HG03103 (cell line): Measurements from ENCODE around the gene THBS4.

Experiments used
- ATAC-seq: cut with Tn5 transposase; IDR thresholded peaks from one replicate; pipeline ENCODE4 v1.9.1; 2021; ENCODE audit warnings: low read depth; ENCODE audit not compliant: unreplicated experiment

Gene THBS4

GRCh38 chr5:80042330-80042729, 7.2 kb downstream of the THBS4 start:
- ATAC-seq: no peak

GRCh38 chr5:80043187-80043586, 8.0 kb downstream of the THBS4 start:
- ATAC-seq: no peak

DNA sequence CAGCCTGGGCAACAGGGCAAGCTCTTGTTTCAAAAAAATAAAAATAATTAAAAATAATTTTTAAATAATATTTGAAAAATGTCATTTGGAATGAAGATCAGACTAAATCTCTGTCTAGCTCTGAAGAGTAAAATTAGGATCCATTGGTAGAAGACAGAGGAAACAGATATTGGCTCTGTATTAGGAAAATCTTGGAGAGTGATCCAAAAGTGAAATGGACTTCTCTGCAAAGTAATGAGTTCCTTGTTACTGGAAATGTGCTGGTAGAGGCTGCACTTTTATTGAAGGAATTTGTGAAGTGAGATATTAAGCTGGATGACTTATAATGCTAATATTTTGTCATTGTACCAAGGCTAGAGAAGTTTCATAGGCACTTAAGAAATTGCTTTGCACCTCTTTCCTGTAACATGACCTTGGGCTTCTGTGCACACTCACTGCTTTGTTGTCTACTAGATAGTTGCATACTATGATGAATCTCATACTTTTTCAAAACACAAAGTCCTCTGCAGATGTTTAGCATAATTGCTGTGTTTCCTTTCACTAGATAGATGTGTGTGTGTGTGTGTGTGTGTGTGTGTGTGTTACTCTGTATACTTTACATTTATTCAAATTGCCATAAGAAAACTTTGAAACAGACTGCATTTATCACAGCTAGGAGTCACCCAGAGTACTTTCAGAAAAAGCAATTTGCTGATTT, 13.1 kb downstream of the THBS4 start:
- no peak for ATAC-seq

DNA sequence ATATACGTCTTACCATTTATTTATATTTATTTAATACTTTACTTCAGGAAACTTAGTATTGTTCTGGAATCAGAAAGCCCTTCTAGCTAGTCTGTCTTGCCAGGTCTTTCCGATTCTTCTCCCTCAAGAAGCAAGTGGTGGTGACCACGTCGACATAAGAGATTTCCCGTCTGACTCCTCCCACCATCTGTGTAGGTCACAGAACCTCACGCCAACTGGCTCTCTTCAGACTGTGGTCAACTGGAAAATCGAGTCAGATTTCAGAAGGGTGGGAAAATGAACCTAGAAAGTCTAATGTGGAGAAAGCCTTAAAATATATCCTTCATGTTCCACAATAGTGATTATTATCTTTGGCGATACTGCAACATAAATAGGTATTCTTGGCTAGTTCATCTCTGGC, 17.3 kb downstream of the THBS4 start:
- no peak for ATAC-seq

DNA sequence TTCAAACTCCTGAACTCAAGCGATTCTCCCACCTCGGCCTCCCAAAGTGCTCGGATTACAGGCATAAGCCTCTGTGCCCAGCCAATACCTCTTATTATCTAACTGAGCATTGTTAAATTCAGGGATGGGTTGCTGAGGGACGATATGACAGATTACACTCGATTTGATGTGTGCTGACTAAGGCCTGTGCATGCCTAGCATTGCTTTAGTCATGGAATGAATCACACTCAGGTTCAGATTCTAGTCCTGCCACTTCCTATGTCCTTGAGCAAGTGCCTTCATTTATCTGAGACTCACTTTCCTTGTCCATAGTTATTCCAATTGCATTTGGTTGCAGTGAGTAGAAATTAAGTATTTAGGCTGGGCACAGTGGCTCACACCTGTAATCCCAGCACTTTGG, 19.5 kb downstream of the THBS4 start:
- no peak for ATAC-seq

GRCh38 chr5:80055491-80056170, 20.5 kb downstream of the THBS4 start:
- no peak for ATAC-seq

GRCh38 chr5:80057099-80057498, 22.0 kb downstream of the THBS4 start:
- ATAC-seq: no peak

DNA sequence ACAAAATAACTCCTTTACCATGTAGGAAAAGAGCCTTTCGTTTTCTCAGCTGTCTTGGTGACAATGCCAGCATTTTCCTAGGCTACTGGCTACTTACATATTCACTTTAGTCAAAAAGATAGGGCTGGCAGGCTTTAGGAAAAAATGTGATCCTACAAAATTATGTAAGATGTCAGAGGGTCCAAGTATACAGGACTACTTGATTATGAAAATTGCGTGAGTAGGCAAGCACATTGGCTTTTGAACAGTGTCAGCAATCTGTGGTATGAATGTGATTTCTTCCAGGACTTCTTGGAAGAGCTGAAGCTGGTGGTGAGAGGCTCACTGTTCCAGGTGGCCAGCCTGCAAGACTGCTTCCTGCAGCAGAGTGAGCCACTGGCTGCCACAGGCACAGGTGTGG, 22.8 kb downstream of the THBS4 start:
- ATAC-seq: no peak

GRCh38 chr5:80059354-80059980, 24.3 kb downstream of the THBS4 start:
- ATAC-seq: no peak

GRCh38 chr5:80060966-80061365, 25.8 kb downstream of the THBS4 start:
- ATAC-seq: no peak

DNA sequence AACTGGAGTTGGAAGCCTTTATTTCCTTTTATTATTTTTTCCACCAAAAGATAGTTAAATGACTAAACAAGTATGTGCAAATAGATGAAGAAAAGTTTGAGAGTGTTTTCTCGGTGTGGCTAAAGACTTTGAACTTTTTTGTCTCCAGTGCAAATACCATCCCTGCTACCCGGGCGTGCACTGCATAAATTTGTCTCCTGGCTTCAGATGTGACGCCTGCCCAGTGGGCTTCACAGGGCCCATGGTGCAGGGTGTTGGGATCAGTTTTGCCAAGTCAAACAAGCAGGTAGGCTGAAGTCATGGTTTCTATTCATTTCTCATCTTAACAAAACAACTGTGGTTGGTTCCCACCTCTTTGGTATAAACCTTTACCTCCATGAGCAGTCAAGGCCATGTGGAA, 26.4 kb downstream of the THBS4 start:
- ATAC-seq: no peak

DNA sequence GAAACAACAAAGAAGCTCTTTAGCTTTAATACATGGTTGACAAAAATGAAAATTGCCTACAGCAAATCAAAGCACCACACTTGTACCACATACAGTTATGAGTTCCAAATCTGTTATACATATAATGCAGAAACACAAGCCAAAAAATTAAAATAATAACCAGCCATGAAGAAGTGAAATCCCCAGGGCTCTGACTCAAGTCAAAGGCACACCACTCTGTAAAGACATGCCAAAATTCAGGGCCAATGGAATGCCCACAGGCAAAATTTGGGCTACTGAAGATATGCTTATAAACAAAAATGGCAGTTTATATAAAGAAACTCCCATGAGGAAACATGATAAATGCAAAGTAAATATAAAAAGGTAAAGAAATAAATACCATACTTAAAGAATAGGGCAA, 29.0 kb downstream of the THBS4 start:
- no peak for ATAC-seq

- ATAC-seq: no peak
These were observed 31.9 kb downstream of the THBS4 start for GRCh38 chr5:80067016-80067415.

DNA sequence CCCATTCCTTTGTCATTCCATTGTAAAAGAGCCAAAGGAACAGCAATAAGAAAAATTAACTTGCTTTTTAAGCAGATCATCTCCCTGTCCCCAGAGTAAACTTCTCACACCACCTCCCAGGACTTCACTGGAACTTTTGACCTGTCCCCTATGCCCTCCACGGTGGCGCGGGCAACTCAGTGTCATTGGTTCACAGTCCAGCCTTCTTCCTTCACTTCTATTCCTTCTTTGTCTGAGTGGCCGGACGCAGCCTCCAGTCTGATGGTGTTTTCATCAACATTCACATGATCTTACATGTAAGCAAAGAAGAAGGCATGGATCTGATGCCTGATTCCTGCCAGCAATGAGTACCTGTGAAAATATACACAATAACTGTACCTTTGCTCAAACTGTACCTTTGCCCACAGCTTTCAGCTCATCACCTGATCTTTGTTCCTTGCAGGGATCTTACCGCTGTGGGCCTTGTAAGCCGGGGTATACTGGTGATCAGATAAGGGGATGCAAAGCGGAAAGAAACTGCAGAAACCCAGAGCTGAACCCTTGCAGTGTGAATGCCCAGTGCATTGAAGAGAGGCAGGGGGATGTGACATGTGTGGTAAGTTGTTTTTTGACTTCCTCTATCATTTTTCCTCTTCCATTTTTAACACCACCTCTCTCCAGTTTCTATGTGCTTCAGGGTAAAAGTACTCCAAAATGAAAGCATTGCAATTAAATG, 32.5 kb downstream of the THBS4 start:
- no peak for ATAC-seq

GRCh38 chr5:80068246-80068636, 33.1 kb downstream of the THBS4 start:
- no peak for ATAC-seq

GRCh38 chr5:80068775-80069174, 33.6 kb downstream of the THBS4 start:
- no peak for ATAC-seq

DNA sequence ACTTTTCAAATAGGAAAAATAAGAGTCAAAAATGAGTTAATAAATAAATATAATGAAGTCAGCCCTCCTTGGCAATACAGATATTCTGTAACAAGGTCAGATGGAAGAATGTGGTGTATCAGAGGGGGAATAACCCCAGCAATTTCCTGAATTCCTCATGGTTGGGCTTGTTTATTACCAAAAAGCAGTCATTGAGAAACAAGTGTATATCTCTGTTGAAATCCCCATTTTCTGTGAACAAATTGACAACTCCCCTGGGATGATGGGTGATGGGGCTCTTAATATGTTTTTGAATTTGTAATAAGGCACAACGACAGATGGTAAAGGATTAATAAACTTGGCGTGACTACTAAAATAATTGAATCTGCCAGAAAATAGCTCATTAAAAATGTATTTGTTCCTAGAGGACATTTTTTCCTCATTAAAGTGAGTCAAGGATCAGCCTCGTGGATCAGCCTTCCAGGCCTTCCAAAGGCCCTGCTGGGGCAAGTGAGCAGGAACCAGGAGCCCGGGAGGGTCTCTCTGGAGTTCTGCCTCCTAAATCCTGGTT, 34.2 kb downstream of the THBS4 start:
- ATAC-seq: no peak

DNA sequence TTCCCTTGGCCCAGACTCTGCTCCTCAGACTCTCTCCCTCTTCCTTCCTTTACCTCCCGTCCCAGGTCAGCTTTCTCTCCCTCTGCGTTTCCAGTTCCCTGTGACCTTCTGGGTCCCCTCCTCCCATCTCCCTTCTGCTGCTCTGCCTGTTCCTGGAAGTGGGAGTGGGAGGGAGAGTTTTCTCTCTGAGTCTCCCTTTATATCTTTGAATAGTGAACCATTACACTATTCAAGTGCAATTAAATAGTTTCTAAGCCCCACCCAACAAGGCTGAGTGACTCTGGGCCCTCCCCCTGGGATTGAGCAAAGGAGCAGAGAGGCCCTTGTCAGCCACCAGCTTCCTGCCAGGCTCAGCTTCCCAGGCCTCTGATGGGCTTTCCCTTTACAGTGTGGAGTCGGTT, 34.8 kb downstream of the THBS4 start:
- ATAC-seq: no peak

DNA sequence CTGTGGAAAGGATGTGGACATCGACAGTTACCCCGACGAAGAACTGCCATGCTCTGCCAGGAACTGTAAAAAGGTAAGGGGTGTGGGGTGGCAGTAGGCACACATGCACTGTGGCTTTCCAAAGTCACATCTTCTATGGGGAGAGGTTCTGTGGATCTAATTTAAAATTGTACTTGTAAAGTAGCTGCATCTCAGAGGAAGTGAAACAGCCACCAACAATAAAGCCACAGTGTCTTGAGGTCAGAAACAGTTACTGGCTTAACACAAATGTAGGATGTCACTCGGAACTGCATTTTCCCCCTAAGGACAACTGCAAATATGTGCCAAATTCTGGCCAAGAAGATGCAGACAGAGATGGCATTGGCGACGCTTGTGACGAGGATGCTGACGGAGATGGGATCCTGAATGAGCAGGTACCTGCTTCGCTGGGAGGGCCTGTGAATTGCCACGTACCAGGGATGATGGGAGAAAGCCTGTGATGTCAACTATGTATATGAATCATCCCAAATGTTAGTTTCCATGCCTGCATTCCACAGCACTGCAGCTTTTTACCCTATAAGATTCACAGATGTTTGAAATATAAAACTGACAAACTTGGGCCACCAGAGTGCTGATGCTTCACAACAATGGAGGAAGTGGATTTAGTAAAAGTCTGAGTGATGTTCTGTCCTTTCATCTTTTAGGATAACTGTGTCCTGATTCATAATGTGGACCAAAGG, 35.3 kb downstream of the THBS4 start:
- no peak for ATAC-seq

- ATAC-seq: no peak
These were observed 36.4 kb downstream of the THBS4 start for GRCh38 chr5:80071510-80072021.
